PC-3 (cell line): ENCODE results near the gene CCNK.

ENCODE experiments used
- CTCF ChIP-seq: fragments of 300-600 bp; sonication (generic); conservative IDR thresholded peaks from 2 replicates; pipeline ENCODE4 v1.5.1; 2017; ENCODE audit warnings: antibody characterized with exemption, low read depth, mild to moderate bottlenecking, low read length
- EZH2 ChIP-seq: fragments of 300-600 bp; sonication (generic); IDR thresholded peaks from one replicate; pipeline ENCODE4 v1.6.1; 2017; ENCODE audit warnings: antibody characterized with exemption, mild to moderate bottlenecking, low read length; ENCODE audit not compliant: unreplicated experiment
- EZH2phosphoT487 ChIP-seq: fragments of 300-600 bp; sonication (generic); IDR thresholded peaks from 2 replicates; pipeline ENCODE4 v1.6.1; 2018; ENCODE audit warnings: mild to moderate bottlenecking, antibody characterized with exemption, low read length, borderline replicate concordance

GRCh38 chr14:99545586-99545985 lies 64.4 kb downstream of the CCNK start:
- no peak for TF ChIP-seq CTCF
- no peak for TF ChIP-seq EZH2
- TF ChIP-seq EZH2phosphoT487: no peak
